ENCODE results near the gene RCAN3.

DNA sequence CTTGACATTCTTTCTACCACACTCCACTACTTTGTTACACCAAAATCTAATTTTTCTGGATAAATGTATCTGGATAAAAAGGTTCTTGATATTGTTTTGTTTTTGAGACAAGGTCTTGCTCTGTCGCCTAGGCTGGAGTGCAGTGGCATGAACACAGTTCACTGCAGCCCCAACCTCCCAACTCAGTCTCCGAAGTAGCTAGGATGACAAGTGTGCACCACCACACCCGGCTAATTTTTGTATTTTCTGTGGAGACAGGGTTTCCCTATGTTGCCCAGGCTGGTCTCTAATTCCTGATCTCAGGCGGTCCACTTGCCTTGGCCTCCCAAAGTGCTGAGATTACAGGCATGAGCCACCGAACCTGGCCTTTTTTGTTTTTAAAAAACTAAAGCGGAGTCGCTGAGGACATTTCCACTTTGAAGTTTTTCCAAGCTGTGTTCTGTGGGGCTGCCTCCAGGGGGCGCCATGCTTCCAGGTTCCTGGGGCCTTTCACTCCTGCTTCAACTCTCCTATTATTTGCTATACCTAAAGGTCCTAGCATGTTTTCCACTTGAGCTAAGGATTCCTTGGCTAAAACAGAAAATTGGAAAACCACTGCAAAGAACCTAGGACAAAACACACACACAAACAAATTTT lies 39.2 kb downstream of the RCAN3 start:
- TF ChIP-seq, protein P1, sequence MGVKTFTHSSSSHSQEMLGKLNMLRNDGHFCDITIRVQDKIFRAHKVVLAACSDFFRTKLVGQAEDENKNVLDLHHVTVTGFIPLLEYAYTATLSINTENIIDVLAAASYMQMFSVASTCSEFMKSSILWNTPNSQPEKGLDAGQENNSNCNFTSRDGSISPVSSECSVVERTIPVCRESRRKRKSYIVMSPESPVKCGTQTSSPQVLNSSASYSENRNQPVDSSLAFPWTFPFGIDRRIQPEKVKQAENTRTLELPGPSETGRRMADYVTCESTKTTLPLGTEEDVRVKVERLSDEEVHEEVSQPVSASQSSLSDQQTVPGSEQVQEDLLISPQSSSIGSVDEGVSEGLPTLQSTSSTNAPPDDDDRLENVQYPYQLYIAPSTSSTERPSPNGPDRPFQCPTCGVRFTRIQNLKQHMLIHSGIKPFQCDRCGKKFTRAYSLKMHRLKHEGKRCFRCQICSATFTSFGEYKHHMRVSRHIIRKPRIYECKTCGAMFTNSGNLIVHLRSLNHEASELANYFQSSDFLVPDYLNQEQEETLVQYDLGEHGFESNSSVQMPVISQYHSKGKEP (tag by site-specific recombination; IDR thresholded peaks at IDR 0.05), result no peak
- TF ChIP-seq CTCF (tag by site-specific recombination; IDR thresholded peaks at IDR 0.05) (peak; percentile 54), TCF7L2 (IDR thresholded peaks at IDR 0.05; ENCODE audit: borderline replicate concordance, low read depth, low read length) (no peak), ZNF513 (tag by site-specific recombination; IDR thresholded peaks at IDR 0.05) (no peak), ZNF10 (tag by site-specific recombination; IDR thresholded peaks at IDR 0.05) (no peak), REST (tag by site-specific recombination; IDR thresholded peaks at IDR 0.05) (no peak), ZNF112 (tag by site-specific recombination; IDR thresholded peaks at IDR 0.05) (no peak), ZNF16 (tag by site-specific recombination; IDR thresholded peaks at IDR 0.05; ENCODE audit: low read depth) (no peak), ZNF792 (tag by site-specific recombination; IDR thresholded peaks at IDR 0.05) (no peak), YY1 (tag by site-specific recombination; IDR thresholded peaks at IDR 0.05) (no peak), ZNF660 (tag by site-specific recombination; IDR thresholded peaks at IDR 0.05) (no peak), GLIS1 (tag by site-specific recombination; IDR thresholded peaks at IDR 0.05) (no peak)
- TF ChIP-seq, protein P2, sequence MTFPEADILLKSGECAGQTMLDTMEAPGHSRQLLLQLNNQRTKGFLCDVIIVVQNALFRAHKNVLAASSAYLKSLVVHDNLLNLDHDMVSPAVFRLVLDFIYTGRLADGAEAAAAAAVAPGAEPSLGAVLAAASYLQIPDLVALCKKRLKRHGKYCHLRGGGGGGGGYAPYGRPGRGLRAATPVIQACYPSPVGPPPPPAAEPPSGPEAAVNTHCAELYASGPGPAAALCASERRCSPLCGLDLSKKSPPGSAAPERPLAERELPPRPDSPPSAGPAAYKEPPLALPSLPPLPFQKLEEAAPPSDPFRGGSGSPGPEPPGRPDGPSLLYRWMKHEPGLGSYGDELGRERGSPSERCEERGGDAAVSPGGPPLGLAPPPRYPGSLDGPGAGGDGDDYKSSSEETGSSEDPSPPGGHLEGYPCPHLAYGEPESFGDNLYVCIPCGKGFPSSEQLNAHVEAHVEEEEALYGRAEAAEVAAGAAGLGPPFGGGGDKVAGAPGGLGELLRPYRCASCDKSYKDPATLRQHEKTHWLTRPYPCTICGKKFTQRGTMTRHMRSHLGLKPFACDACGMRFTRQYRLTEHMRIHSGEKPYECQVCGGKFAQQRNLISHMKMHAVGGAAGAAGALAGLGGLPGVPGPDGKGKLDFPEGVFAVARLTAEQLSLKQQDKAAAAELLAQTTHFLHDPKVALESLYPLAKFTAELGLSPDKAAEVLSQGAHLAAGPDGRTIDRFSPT (tag by site-specific recombination; IDR thresholded peaks at IDR 0.05), result no peak
- TF ChIP-seq, protein P3, sequence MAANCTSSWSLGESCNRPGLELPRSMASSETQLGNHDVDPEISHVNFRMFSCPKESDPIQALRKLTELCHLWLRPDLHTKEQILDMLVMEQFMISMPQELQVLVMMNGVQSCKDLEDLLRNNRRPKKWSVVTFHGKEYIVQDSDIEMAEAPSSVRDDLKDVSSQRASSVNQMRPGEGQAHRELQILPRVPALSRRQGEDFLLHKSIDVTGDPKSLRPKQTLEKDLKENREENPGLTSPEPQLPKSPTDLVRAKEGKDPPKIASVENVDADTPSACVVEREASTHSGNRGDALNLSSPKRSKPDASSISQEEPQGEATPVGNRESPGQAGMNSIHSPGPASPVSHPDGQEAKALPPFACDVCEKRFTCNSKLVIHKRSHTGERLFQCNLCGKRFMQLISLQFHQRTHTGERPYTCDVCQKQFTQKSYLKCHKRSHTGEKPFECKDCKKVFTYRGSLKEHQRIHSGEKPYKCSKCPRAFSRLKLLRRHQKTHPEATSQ (tag by site-specific recombination; IDR thresholded peaks at IDR 0.05), result no peak

Measured in HEK293 (cell line).